ENCODE data around the gene MPP2.

DNA sequence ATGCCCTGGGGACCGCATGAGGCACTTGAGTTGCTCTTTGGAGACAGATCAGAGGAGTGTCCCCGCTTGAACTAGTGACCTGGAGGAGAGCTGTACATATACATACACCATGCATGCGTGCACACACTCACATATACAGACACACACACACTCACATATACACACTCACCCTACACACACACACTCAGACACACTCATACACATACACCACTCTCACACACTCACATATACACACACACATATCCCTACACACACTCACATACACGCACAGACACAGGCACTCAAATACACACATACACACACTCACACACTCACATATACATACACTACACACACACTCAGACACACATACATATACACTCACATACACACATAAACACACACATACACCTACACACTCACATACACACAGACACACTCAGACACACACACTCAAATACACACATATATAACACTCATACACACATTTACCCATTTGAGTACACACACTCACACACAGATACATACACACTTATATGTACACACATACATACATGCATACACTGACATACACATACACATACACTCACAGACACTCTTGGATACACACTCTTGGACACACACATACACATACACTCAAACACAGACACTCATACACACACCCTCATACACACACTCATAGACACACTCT is 5.4 kb upstream of the MPP2 start:
- TF ChIP-seq RFX5 (IDR thresholded peaks at IDR 0.05; ENCODE audit: low read length), result no peak
- no peak for TF ChIP-seq CTCF (IDR thresholded peaks at IDR 0.05)
- TF ChIP-seq RCOR1 (IDR thresholded peaks at IDR 0.05; ENCODE audit: low read length), result no peak
- no peak for TF ChIP-seq FOXJ3 (CRISPR knock-in tag; IDR thresholded peaks at IDR 0.05)
- TF ChIP-seq EP300 (IDR thresholded peaks at IDR 0.05; ENCODE audit: borderline replicate concordance in 1 of 2, low read depth in 1 of 2, low read length in 1 of 2), result no peak
- no peak for TF ChIP-seq FOXM1 (IDR thresholded peaks at IDR 0.05; ENCODE audit: low read depth)
- TF ChIP-seq TCF12 (IDR thresholded peaks at IDR 0.05), result no peak
- no peak for TF ChIP-seq MEF2A (IDR thresholded peaks at IDR 0.05; ENCODE audit: borderline replicate concordance, low read depth)
- TF ChIP-seq ELF1 (IDR thresholded peaks at IDR 0.05), result no peak
- no peak for TF ChIP-seq NRF1 (IDR thresholded peaks at IDR 0.05; ENCODE audit: low read depth, low read length)
- no peak for TF ChIP-seq SMC3 (IDR thresholded peaks at IDR 0.05; ENCODE audit: low read depth, low read length)
- TF ChIP-seq POLR2AphosphoS5 (IDR thresholded peaks at IDR 0.05; ENCODE audit: low read depth, low read length), result no peak

Measured in SK-N-SH (cell line).